PC-3 (cell line): ENCODE data around the gene PXT1. TPM values are rescaled to one million over a fixed set of nuclear protein-coding genes. Genes with fewer than 3 reads are reported as not detected.

Experiments
- ATAC-seq: fragments of 200-7000 bp; cut with Tn5 transposase; 2 replicates; pipeline ENCODE4 v1.9.1; 2020; ENCODE audit warnings: mild to moderate bottlenecking, moderate library complexity
- BruUV-seq: library from RNA; stranded (reverse); fragments of 400-500 nt; replicated peaks from 2 replicates; lab custom pipeline; 2021; lab: Mats Ljungman, UMichigan
- CTCF ChIA-PET: fragments of 300-600 bp; sonication (Branson Sonifier 250); formaldehyde crosslinking; loops from one replicate; lab custom pipeline; 2022; ENCODE audit warnings: antibody characterized with exemption; lab: Charles Lee
- POLR2A ChIA-PET: fragments of 300-600 bp; sonication (Branson Sonifier 250); formaldehyde crosslinking; loops from one replicate; lab custom pipeline; 2022; ENCODE audit warnings: antibody characterized with exemption; ENCODE audit not compliant: unreplicated experiment; lab: Charles Lee
- DNase-seq: peaks from one replicate; pipeline ENCODE4 v3.0.0-alpha.2; 2015
- H2AFZ ChIP-seq: fragments of 300-600 bp; sonication (generic); 2 replicates; pipeline ENCODE4 v1.6.0; 2016; ENCODE audit warnings: antibody characterized with exemption, low read length
- H3F3A ChIP-seq: fragments of 300-600 bp; sonication (generic); one replicate; pipeline ENCODE4 v1.6.0; 2017; ENCODE audit warnings: antibody characterized with exemption, low read length, control low read depth, mild to moderate bottlenecking; ENCODE audit not compliant: unreplicated experiment
- H3K27ac ChIP-seq: fragments of 300-600 bp; sonication (generic); 2 replicates; pipeline ENCODE4 v1.5.1; 2016; ENCODE audit warnings: mild to moderate bottlenecking, low read length
- H3K27me3 ChIP-seq: fragments of 300-600 bp; sonication (generic); 2 replicates; pipeline ENCODE4 v1.6.1; 2016; ENCODE audit warnings: low read length, mixed read lengths
- H3K36me3 ChIP-seq: fragments of 300-600 bp; sonication (generic); 2 replicates; pipeline ENCODE4 v1.6.1; 2016; ENCODE audit warnings: low read depth, mixed run types, low read length, mixed read lengths
- H3K4me1 ChIP-seq: fragments of 300-600 bp; sonication (generic); 2 replicates; pipeline ENCODE4 v1.5.1; 2016; ENCODE audit warnings: low read length; ENCODE audit not compliant: insufficient read depth
- H3K4me2 ChIP-seq: fragments of 300-600 bp; sonication (generic); 2 replicates; pipeline ENCODE4 v1.6.0; 2016; ENCODE audit warnings: low read length
- H3K4me3 ChIP-seq: fragments of 300-600 bp; sonication (generic); 2 replicates; pipeline ENCODE4 v1.5.1; 2016; ENCODE audit warnings: mild to moderate bottlenecking, low read length, mixed read lengths
- H3K79me2 ChIP-seq: fragments of 300-600 bp; sonication (generic); 2 replicates; pipeline ENCODE4 v1.6.1; 2017; ENCODE audit warnings: low read length, mixed read lengths
- H3K9ac ChIP-seq: fragments of 300-600 bp; sonication (generic); 2 replicates; pipeline ENCODE4 v1.6.0; 2016; ENCODE audit warnings: mild to moderate bottlenecking, low read length
- H3K9me2 ChIP-seq: fragments of 300-600 bp; sonication (generic); replicated peaks from 2 replicates; pipeline ENCODE4 v1.6.1; 2016; ENCODE audit warnings: mixed run types, low read length, mixed read lengths
- H3K9me3 ChIP-seq: fragments of 300-600 bp; sonication (generic); 2 replicates; pipeline ENCODE4 v1.6.1; 2016; ENCODE audit warnings: low read length, mixed read lengths
- H4K20me1 ChIP-seq: fragments of 300-600 bp; sonication (generic); 2 replicates; pipeline ENCODE4 v1.6.1; 2016; ENCODE audit warnings: low read length, mixed read lengths
- EZH2 ChIP-seq: fragments of 300-600 bp; sonication (generic); IDR thresholded peaks from one replicate; pipeline ENCODE4 v1.6.1; 2017; ENCODE audit warnings: antibody characterized with exemption, mild to moderate bottlenecking, low read length; ENCODE audit not compliant: unreplicated experiment
- EZH2phosphoT487 ChIP-seq: fragments of 300-600 bp; sonication (generic); IDR thresholded peaks from 2 replicates; pipeline ENCODE4 v1.6.1; 2018; ENCODE audit warnings: mild to moderate bottlenecking, antibody characterized with exemption, low read length, borderline replicate concordance
- intact Hi-C: fragments of 100-400 bp; cut with micrococcal nuclease; formaldehyde crosslinking; loops from 2 replicates; pipeline ENCODE4 v1.9.0; 2023
- total RNA-seq: library from RNA; depleted of rRNA; stranded (reverse); fragments of >200 nt; gene quantifications from 2 replicates; pipeline ENCODE4 v1.2.3, GENCODE V29; 2014
- TF ChIP-seq, protein P1 (sequence below): fragments of 300-600 bp; sonication (generic); conservative IDR thresholded peaks from 2 replicates; pipeline ENCODE4 v1.5.1; 2017; ENCODE audit warnings: antibody characterized with exemption, low read depth, mild to moderate bottlenecking, low read length

PXT1 gene
- total RNA-seq, 1 experiment from 2014 or later: not detected

DNA sequence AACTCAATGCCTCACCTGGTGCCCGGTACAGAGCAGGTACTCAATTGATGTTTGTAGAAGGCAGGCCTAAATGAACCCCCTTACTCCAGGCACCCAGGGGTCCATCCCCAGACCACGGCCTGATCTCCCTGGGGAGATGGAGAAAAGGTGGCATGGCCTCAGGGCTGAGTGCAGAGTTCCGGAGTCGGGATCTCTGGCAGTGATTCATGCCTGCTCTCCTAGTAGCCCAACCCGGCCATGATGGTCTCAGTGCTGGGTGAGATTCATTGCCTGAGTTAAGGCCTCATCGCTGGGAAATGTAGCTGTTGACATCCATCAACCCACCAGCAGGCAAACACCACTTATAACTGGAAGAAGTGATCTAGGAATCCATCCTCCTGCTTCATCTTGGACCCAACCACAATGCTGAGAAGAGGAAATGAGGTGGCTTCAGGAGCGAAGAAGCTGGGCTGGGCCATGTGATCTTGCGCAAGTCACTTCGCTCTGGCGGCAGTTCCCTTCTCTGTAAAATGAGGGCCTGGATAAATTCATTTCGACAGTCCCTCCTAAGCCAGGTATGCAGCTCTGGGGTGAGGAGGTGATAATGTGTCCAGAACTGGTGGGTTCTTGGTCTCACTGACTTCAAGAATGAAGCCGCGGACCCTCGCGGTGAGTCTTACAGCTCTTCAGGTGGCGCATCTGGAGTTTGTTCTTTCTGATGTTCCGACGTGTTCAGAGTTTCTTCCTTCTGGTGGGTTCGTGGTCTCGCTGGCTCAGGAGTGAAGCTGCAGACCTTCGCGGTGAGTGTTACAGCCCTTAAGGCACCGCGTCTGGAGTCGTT is 79.9 kb downstream of the PXT1 start:
- ChIA-PET POLR2A (no interaction called here), CTCF (interaction anchor here (1.1 kb wide), 1 partner anchor 60 kb away, joined by 6 read pairs; no protein-coding TSS in a partner anchor)
- no peaks in the 10 kb centered on the region for H3K9me2 ChIP-seq
- H3K9me3 ChIP-seq: no peaks in the 10 kb centered on the region
- no peak overlapping the region for H3K27ac ChIP-seq
- no peaks in the 10 kb centered on the region for H3K4me1 ChIP-seq
- TF ChIP-seq EZH2: no peak
- TF ChIP-seq, protein P1, sequence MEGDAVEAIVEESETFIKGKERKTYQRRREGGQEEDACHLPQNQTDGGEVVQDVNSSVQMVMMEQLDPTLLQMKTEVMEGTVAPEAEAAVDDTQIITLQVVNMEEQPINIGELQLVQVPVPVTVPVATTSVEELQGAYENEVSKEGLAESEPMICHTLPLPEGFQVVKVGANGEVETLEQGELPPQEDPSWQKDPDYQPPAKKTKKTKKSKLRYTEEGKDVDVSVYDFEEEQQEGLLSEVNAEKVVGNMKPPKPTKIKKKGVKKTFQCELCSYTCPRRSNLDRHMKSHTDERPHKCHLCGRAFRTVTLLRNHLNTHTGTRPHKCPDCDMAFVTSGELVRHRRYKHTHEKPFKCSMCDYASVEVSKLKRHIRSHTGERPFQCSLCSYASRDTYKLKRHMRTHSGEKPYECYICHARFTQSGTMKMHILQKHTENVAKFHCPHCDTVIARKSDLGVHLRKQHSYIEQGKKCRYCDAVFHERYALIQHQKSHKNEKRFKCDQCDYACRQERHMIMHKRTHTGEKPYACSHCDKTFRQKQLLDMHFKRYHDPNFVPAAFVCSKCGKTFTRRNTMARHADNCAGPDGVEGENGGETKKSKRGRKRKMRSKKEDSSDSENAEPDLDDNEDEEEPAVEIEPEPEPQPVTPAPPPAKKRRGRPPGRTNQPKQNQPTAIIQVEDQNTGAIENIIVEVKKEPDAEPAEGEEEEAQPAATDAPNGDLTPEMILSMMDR: no peak
- TF ChIP-seq EZH2phosphoT487: no peak
- H3F3A ChIP-seq: no peaks in the 10 kb centered on the region
- no TSS peak for BruUV-seq
- H4K20me1 ChIP-seq: no peaks in the 10 kb centered on the region
- intact Hi-C loops: no loop called here
- no peak overlapping the region for H3K9ac ChIP-seq
- no peaks in the 10 kb centered on the region for H3K36me3 ChIP-seq
- H3K27me3 ChIP-seq: no peaks in the 10 kb centered on the region
- no peak overlapping the region for H3K4me2 ChIP-seq
- DNase-seq (no peak), ATAC-seq (no peak)
- H3K4me3 ChIP-seq: no peak overlapping the region
- no peaks in the 10 kb centered on the region for H3K79me2 ChIP-seq
- H2AFZ ChIP-seq: no peak overlapping the region

DNA sequence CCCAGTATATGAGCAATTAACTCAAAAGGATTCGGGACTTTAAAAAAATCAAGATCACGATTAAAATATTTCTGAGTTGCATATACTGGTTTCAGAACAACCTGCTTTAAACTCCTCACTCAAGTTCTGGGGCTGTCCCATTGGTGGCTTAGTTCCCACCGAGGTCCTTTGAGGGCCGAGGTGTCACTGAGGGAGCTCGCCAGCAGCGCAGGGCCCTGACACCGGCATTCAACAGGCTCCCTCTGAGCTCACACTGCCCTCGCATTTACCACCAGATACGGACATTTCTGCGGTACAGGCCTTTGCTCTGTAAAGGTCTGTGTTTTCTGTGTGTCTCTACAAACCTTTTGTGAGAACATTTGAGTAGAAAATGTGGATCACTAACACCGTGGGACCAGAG is 81.6 kb downstream of the PXT1 start:
- Histone ChIP-seq H3K9me3 (no peaks in the 10 kb centered on the region), H3K79me2 (no peaks in the 10 kb centered on the region), H3K27ac (no peak overlapping the region), H3K4me3 (no peak overlapping the region), H2AFZ (no peak overlapping the region), H3K9me2 (no peaks in the 10 kb centered on the region), H3K9ac (no peak overlapping the region), H3K4me2 (0 out of 2 replicates have a peak overlapping the region, but pooled peaks have one; percentile 54), H3K27me3 (no peaks in the 10 kb centered on the region), H4K20me1 (no peaks in the 10 kb centered on the region), H3K4me1 (no peaks in the 10 kb centered on the region), H3K36me3 (no peaks in the 10 kb centered on the region), H3F3A (no peaks in the 10 kb centered on the region)
- TF ChIP-seq, protein P1: no peak
- TF ChIP-seq EZH2 (no peak), EZH2phosphoT487 (no peak)
- POLR2A ChIA-PET: no interaction called here
- BruUV-seq: no TSS peak
- intact Hi-C loops: loop anchor here (2.0 kb wide), 1 partner anchor 236 kb away; no protein-coding TSS in a partner anchor
- CTCF ChIA-PET: no interaction called here
- DNase-seq: no peak
- no peak for ATAC-seq
